Measurements from ENCODE around the gene SMAD5.

The SMAD5 gene

GRCh38 chr5:136222580-136223235 lies 90.1 kb downstream of the SMAD5 start:
- no peaks in the 10 kb centered on the region for H3K4me1 ChIP-seq (ENCODE audit: control insufficient read depth, insufficient read depth, low read length, poor library complexity, severe bottlenecking)
- H3K27ac ChIP-seq (ENCODE audit: low read depth, low read length, severe bottlenecking) = no peak overlapping the region
- no peak overlapping the region for H3K4me3 ChIP-seq (ENCODE audit: extremely low read depth, insufficient read depth, low read length, poor library complexity, severe bottlenecking)
- H3K36me3 ChIP-seq (ENCODE audit: control insufficient read depth, insufficient read depth, low read length) = no peaks in the 10 kb centered on the region
- peaks cover 11% of the 10 kb centered on the region for H3K9me3 ChIP-seq (ENCODE audit: control insufficient read depth, low read length)
- 74 to 86% methylated on average over 4 of the region's 4 CpGs for WGBS, 2 experiments (ENCODE audit: insufficient coverage in 2 of 2)

- 75% methylated on average over 2 of the region's 2 CpGs; no CpG with 5 or more reads in 1 of the 2 experiments for WGBS, 2 experiments (ENCODE audit: insufficient coverage in 2 of 2)
- H3K27ac ChIP-seq (ENCODE audit: low read depth, low read length, severe bottlenecking) = no peak overlapping the region
Measured at GRCh38 chr5:136225796-136226195, 93.2 kb downstream of the SMAD5 start.

GRCh38 chr5:136226401-136226800 lies 93.8 kb downstream of the SMAD5 start:
- Histone ChIP-seq H3K4me3 (ENCODE audit: extremely low read depth, insufficient read depth, low read length, poor library complexity, severe bottlenecking) (no peak overlapping the region), H3K27ac (ENCODE audit: low read depth, low read length, severe bottlenecking) (no peak overlapping the region), H3K36me3 (ENCODE audit: control insufficient read depth, insufficient read depth, low read length) (no peaks in the 10 kb centered on the region), H3K4me1 (ENCODE audit: control insufficient read depth, insufficient read depth, low read length, poor library complexity, severe bottlenecking) (no peaks in the 10 kb centered on the region), H3K9me3 (ENCODE audit: control insufficient read depth, low read length) (peaks cover 8% of the 10 kb centered on the region)
- 90 to 95% methylated on average over 2 of the region's 2 CpGs for WGBS, 2 experiments (ENCODE audit: insufficient coverage in 2 of 2)

More at GRCh38 chr5:136225796-136226195, 93.2 kb downstream of the SMAD5 start:
- Histone ChIP-seq H3K4me3 (ENCODE audit: extremely low read depth, insufficient read depth, low read length, poor library complexity, severe bottlenecking) (no peak overlapping the region), H3K4me1 (ENCODE audit: control insufficient read depth, insufficient read depth, low read length, poor library complexity, severe bottlenecking) (no peaks in the 10 kb centered on the region), H3K9me3 (ENCODE audit: control insufficient read depth, low read length) (peaks cover 11% of the 10 kb centered on the region), H3K36me3 (ENCODE audit: control insufficient read depth, insufficient read depth, low read length) (no peaks in the 10 kb centered on the region)

GRCh38 chr5:136228136-136228757 lies 95.6 kb downstream of the SMAD5 start:
- no peaks in the 10 kb centered on the region for H3K36me3 ChIP-seq (ENCODE audit: control insufficient read depth, insufficient read depth, low read length)
- no peaks in the 10 kb centered on the region for H3K9me3 ChIP-seq (ENCODE audit: control insufficient read depth, low read length)
- no peak overlapping the region for H3K4me3 ChIP-seq (ENCODE audit: extremely low read depth, insufficient read depth, low read length, poor library complexity, severe bottlenecking)
- 47 to 76% methylated on average over 4 to 7 of the region's 7 CpGs for whole genome bisulfite sequencing, 2 experiments (ENCODE audit: insufficient coverage in 2 of 2)
- no peak overlapping the region for H3K27ac ChIP-seq (ENCODE audit: low read depth, low read length, severe bottlenecking)
- H3K4me1 ChIP-seq (ENCODE audit: control insufficient read depth, insufficient read depth, low read length, poor library complexity, severe bottlenecking) = no peaks in the 10 kb centered on the region

GRCh38 chr5:136230176-136230575 lies 97.5 kb downstream of the SMAD5 start:
- 13 to 20% methylated on average over 1 of the region's 1 CpG for WGBS, 2 experiments (ENCODE audit: insufficient coverage in 2 of 2)
- Histone ChIP-seq H3K27ac (ENCODE audit: low read depth, low read length, severe bottlenecking) (no peak overlapping the region), H3K4me1 (ENCODE audit: control insufficient read depth, insufficient read depth, low read length, poor library complexity, severe bottlenecking) (no peaks in the 10 kb centered on the region), H3K36me3 (ENCODE audit: control insufficient read depth, insufficient read depth, low read length) (no peaks in the 10 kb centered on the region), H3K9me3 (ENCODE audit: control insufficient read depth, low read length) (no peaks in the 10 kb centered on the region), H3K4me3 (ENCODE audit: extremely low read depth, insufficient read depth, low read length, poor library complexity, severe bottlenecking) (no peak overlapping the region)

GRCh38 chr5:136232316-136232715 lies 99.7 kb downstream of the SMAD5 start:
- 91 to 96% methylated on average over 4 of the region's 6 CpGs for WGBS, 2 experiments (ENCODE audit: insufficient coverage in 2 of 2)
- H3K4me1 ChIP-seq (ENCODE audit: control insufficient read depth, insufficient read depth, low read length, poor library complexity, severe bottlenecking) = no peaks in the 10 kb centered on the region
- H3K36me3 ChIP-seq (ENCODE audit: control insufficient read depth, insufficient read depth, low read length) = no peaks in the 10 kb centered on the region
- H3K27ac ChIP-seq (ENCODE audit: low read depth, low read length, severe bottlenecking) = no peak overlapping the region
- no peak overlapping the region for H3K4me3 ChIP-seq (ENCODE audit: extremely low read depth, insufficient read depth, low read length, poor library complexity, severe bottlenecking)
- no peaks in the 10 kb centered on the region for H3K9me3 ChIP-seq (ENCODE audit: control insufficient read depth, low read length)

Measured in mesodermal cell (in vitro differentiated cells).